K562 (cell line): ENCODE results near the gene FUNDC2. TPM values are rescaled to one million over a fixed set of nuclear protein-coding genes. Genes with fewer than 3 reads are reported as not detected.
A peak's percentile ranks its signal among the peaks of the same experiment; 100 is the strongest.

Experiments
- BCOR ChIP-seq: fragments of 450-650 bp; IDR thresholded peaks from 2 replicates; pipeline ENCODE4 v1.6.1; 2016
- CAMTA2 ChIP-seq: fragments of 250-450 bp; sonication (Bioruptor Pico); conservative IDR thresholded peaks from 2 replicates; pipeline ENCODE4 v1.5.1; 2022
- ELK3 ChIP-seq: fragments of 450-650 bp; formaldehyde crosslinking; IDR thresholded peaks from 2 replicates; pipeline ENCODE4 v1.4.0; 2020; ENCODE audit warnings: mild to moderate bottlenecking
- ETV6 ChIP-seq, 3 experiments: fragments of 150-350 bp in 1 of 3; sonication (generic) in 1 of 3; formaldehyde crosslinking in 1 of 3; IDR thresholded peaks; 2 replicates each; pipeline versions ENCODE4 v1.6.1 to v1.8.0; 2014 to 2022; ENCODE audit warnings: borderline replicate concordance in 2 of 3, low read depth in 2 of 3, antibody characterized with exemption in 1 of 3, low read length in 1 of 3, mild to moderate bottlenecking in 1 of 3, missing genetic modification reagents in 1 of 3
- HMG20B ChIP-seq: fragments of 250-450 bp; sonication (Bioruptor Pico); IDR thresholded peaks from 2 replicates; pipeline ENCODE4 v1.5.0; 2021; ENCODE audit warnings: mild to moderate bottlenecking
- HNRNPH1 ChIP-seq: fragments of 200-400 bp; formaldehyde crosslinking; optimal IDR thresholded peaks from 2 replicates; pipeline ENCODE3; 2017; ENCODE audit warnings: low read depth, mild to moderate bottlenecking, low read length, moderate library complexity
- IFI16 ChIP-seq: fragments of 250-450 bp; sonication (Bioruptor Pico); IDR thresholded peaks from 2 replicates; pipeline ENCODE4 v2.1.2; 2022; ENCODE audit warnings: mild to moderate bottlenecking, inconsistent platforms
- NR2C2 ChIP-seq, 2 experiments: fragments of 200-800 bp in 1 of 2; sonication (Bioruptor generic) in 1 of 2; sonication (generic) in 1 of 2; formaldehyde crosslinking in 1 of 2; IDR thresholded peaks; 2 replicates each; pipeline versions ENCODE4 v1.6.1 to v1.8.0; 2016 to 2022; ENCODE audit warnings: mild to moderate bottlenecking in 1 of 2, missing compliant biosample characterization in 1 of 2, missing genetic modification characterization in 1 of 2, missing genetic modification reagents in 1 of 2
- PCBP2 ChIP-seq: fragments of 200-400 bp; formaldehyde crosslinking; IDR thresholded peaks from 2 replicates; pipeline ENCODE4 v1.6.1; 2018; ENCODE audit warnings: low read length, low read depth, mild to moderate bottlenecking, moderate library complexity; ENCODE audit not compliant: poor library complexity, severe bottlenecking
- PHB ChIP-seq: fragments of 250-450 bp; sonication (Bioruptor Pico); IDR thresholded peaks from 2 replicates; pipeline ENCODE4 v1.5.0; 2021
- POLR2B ChIP-seq: fragments of 450-650 bp; IDR thresholded peaks from 2 replicates; pipeline ENCODE4 v1.6.1; 2018; ENCODE audit warnings: low read depth; ENCODE audit not compliant: partially characterized antibody
- PPARD ChIP-seq: fragments of 250-450 bp; sonication (Bioruptor Pico); IDR thresholded peaks from 2 replicates; pipeline ENCODE4 v1.8.0; 2022; ENCODE audit warnings: inconsistent platforms, mild to moderate bottlenecking, moderate library complexity
- RBM15 ChIP-seq: fragments of 200-400 bp; formaldehyde crosslinking; IDR thresholded peaks from 2 replicates; pipeline ENCODE4 v1.6.1; 2018; ENCODE audit warnings: mild to moderate bottlenecking, low read length, moderate library complexity; ENCODE audit not compliant: insufficient read depth
- RNF2 ChIP-seq: sonication (generic); IDR thresholded peaks from 2 replicates; pipeline ENCODE4 v1.6.1; 2016
- RNF219 ChIP-seq: fragments of 250-450 bp; sonication (Bioruptor Pico); IDR thresholded peaks from 2 replicates; pipeline ENCODE4 v1.5.0; 2022; ENCODE audit warnings: mild to moderate bottlenecking
- SPI1 ChIP-seq: IDR thresholded peaks from 2 replicates; pipeline ENCODE4 v1.6.1; 2011; ENCODE audit warnings: low read depth, low read length, control low read depth, borderline replicate concordance
- ZNF165 ChIP-seq: fragments of 250-450 bp; sonication (Bioruptor Pico); IDR thresholded peaks from 2 replicates; pipeline ENCODE4 v1.4.0; 2020; ENCODE audit warnings: borderline replicate concordance
- ZNF311 ChIP-seq: fragments of 250-450 bp; sonication (Bioruptor Pico); IDR thresholded peaks from 2 replicates; pipeline ENCODE4 v1.4.0; 2020; ENCODE audit warnings: mild to moderate bottlenecking, moderate library complexity
- ZNF398 ChIP-seq: fragments of 250-450 bp; sonication (Bioruptor Pico); IDR thresholded peaks from 2 replicates; pipeline ENCODE4 v1.8.0; 2021; ENCODE audit warnings: moderate library complexity, mild to moderate bottlenecking, inconsistent platforms
- ZNF511 ChIP-seq: sonication (generic); formaldehyde crosslinking; IDR thresholded peaks from 2 replicates; pipeline ENCODE4 v1.8.0; 2022; ENCODE audit warnings: mild to moderate bottlenecking, missing genetic modification reagents
- ZNF57 ChIP-seq: fragments of 450-650 bp; formaldehyde crosslinking; IDR thresholded peaks from 2 replicates; pipeline ENCODE4 v1.4.0; 2020; ENCODE audit warnings: mild to moderate bottlenecking, moderate library complexity
- polyA plus RNA-seq, 8 experiments: library from polyadenylated mRNA; depleted of rRNA in 4 of 8; stranded (reverse) in 5 of 8; unstranded in 3 of 8; fragments of >200 nt; fragmentation: Nextera tagmentation in 2 of 8; fragmentation: Illumina TruSeq in 1 of 8; extraction: Ambion mirVana in 2 of 8; extraction: Trizol in 1 of 8; gene quantifications; 2 replicates each; pipeline versions ENCODE4 v1.2.1 to v1.2.3, GENCODE V29; 2011 to 2014; ENCODE audit warnings: inconsistent platforms in 1 of 8, missing spikeins in 1 of 8
- total RNA-seq, 7 experiments: library from RNA; depleted of rRNA in 6 of 7; stranded (reverse); fragments of >200 nt in 6 of 7; fragmentation: Illumina TruSeq in 2 of 7; extraction: Trizol in 2 of 7; gene quantifications; 2 replicates each; pipeline versions ENCODE4 v1.2.1 to v1.2.3, GENCODE V29; 2011 to 2021; ENCODE audit warnings: low replicate concordance in 1 of 7

The FUNDC2 gene
- total and polyA plus RNA-seq, 9 of the 15 experiments (the other 6 are each of a cell fraction or from before 2014, with no cell fraction given): 50.6 to 235 (median 123) TPM

- TF ChIP-seq ZNF398 (CRISPR knock-in tag) (no peak), ELK3 (CRISPR knock-in tag) (no peak), ZNF57 (CRISPR knock-in tag) (no peak), SPI1 (peak; percentile 70; the same call in 1 of the 2 replicates), PPARD (no peak), HMG20B (CRISPR knock-in tag) (no peak), POLR2B (no peak), ZNF511 (CRISPR knock-in tag) (no peak), PHB (CRISPR knock-in tag) (no peak), PCBP2 (no peak), ZNF311 (CRISPR knock-in tag) (no peak), NR2C2 (CRISPR knock-in tag; IDR thresholded peaks at IDR 0.05) (no peak), NR2C2 (tag; IDR thresholded peaks at IDR 0.05) (0 out of 2 replicates have a peak, but pooled peaks have one; percentile 19), BCOR (peak; percentile 67; the same call in 1 of the 2 replicates), RNF2 (no peak), ZNF165 (CRISPR knock-in tag) (no peak), HNRNPH1 (no peak), ETV6 (IDR thresholded peaks at IDR 0.05; ENCODE audit: borderline replicate concordance in 1 of 2, low read depth in 2 of 2, low read length in 1 of 2) (no peak), ETV6 (CRISPR knock-in tag; IDR thresholded peaks at IDR 0.05; ENCODE audit: borderline replicate concordance) (no peak), RNF219 (CRISPR knock-in tag) (no peak), CAMTA2 (CRISPR knock-in tag) (no peak), IFI16 (CRISPR knock-in tag) (no peak), RBM15 (no peak)
Measured at GRCh38 chrX:155023907-155024833, 2.5 kb upstream of the FUNDC2 start (continued).
